ENCODE data around the gene DCLK1. TPM values are rescaled to one million over a fixed set of nuclear protein-coding genes. Genes with fewer than 3 reads are reported as not detected.

DCLK1 gene
- total and polyA plus RNA-seq, 4 donors = 0.04 to 0.56 (median 0.20) TPM

GRCh38 chr13:35824825-35825224 lies 306.4 kb downstream of the DCLK1 start:
- no peak for DNase-seq (ENCODE audit: low spot score)
- no peak overlapping the region for H3K9ac ChIP-seq (ENCODE audit: low read depth in 1 of 2, low read length in 2 of 2)
- WGBS = 79% methylated on average over 8 of the region's 8 CpGs
- peaks cover 0 to 3% (median 0%) of the 10 kb centered on the region in 4 donors for H3K27me3 ChIP-seq (ENCODE audit: control insufficient read depth in 4 of 4, insufficient read depth in 4 of 4, low read length in 3 of 4)
- no peaks in the 10 kb centered on the region for H3K9me3 ChIP-seq (ENCODE audit: control insufficient read depth in 4 of 4, low read length in 3 of 4)
- H3K27ac ChIP-seq (ENCODE audit: low read depth in 1 of 2, low read length in 2 of 2) = no peak overlapping the region
- H3K4me3 ChIP-seq (ENCODE audit: low read depth in 1 of 3, low read length in 3 of 3) = no peak overlapping the region
- H3K4me1 ChIP-seq (ENCODE audit: control insufficient read depth in 4 of 4, insufficient read depth in 4 of 4, low read length in 3 of 4) = no peaks in the 10 kb centered on the region
- TF ChIP-seq SP1 (IDR thresholded peaks at IDR 0.05) (no peak), RXRA (IDR thresholded peaks at IDR 0.05) (no peak), REST (IDR thresholded peaks at IDR 0.05) (no peak), RAD21 (IDR thresholded peaks at IDR 0.05) (no peak), ATF3 (IDR thresholded peaks at IDR 0.05) (no peak), NR2F2 (IDR thresholded peaks at IDR 0.05) (no peak), HNF4G (IDR thresholded peaks at IDR 0.05) (no peak), HNF4A (conservative IDR thresholded peaks at IDR 0.05) (no peak), MAX (IDR thresholded peaks at IDR 0.05) (no peak), YY1 (IDR thresholded peaks at IDR 0.05) (no peak), JUND (IDR thresholded peaks at IDR 0.05) (no peak), FOXA2 (IDR thresholded peaks at IDR 0.05) (no peak), TAF1 (conservative IDR thresholded peaks at IDR 0.05) (no peak), EGR1 (IDR thresholded peaks at IDR 0.05; ENCODE audit: low read depth in 2 of 2) (no peak)
- TF ChIP-seq, protein P1, sequence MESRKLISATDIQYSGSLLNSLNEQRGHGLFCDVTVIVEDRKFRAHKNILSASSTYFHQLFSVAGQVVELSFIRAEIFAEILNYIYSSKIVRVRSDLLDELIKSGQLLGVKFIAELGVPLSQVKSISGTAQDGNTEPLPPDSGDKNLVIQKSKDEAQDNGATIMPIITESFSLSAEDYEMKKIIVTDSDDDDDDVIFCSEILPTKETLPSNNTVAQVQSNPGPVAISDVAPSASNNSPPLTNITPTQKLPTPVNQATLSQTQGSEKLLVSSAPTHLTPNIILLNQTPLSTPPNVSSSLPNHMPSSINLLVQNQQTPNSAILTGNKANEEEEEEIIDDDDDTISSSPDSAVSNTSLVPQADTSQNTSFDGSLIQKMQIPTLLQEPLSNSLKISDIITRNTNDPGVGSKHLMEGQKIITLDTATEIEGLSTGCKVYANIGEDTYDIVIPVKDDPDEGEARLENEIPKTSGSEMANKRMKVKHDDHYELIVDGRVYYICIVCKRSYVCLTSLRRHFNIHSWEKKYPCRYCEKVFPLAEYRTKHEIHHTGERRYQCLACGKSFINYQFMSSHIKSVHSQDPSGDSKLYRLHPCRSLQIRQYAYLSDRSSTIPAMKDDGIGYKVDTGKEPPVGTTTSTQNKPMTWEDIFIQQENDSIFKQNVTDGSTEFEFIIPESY (IDR thresholded peaks at IDR 0.05) = no peak
- TF ChIP-seq, protein P2, sequence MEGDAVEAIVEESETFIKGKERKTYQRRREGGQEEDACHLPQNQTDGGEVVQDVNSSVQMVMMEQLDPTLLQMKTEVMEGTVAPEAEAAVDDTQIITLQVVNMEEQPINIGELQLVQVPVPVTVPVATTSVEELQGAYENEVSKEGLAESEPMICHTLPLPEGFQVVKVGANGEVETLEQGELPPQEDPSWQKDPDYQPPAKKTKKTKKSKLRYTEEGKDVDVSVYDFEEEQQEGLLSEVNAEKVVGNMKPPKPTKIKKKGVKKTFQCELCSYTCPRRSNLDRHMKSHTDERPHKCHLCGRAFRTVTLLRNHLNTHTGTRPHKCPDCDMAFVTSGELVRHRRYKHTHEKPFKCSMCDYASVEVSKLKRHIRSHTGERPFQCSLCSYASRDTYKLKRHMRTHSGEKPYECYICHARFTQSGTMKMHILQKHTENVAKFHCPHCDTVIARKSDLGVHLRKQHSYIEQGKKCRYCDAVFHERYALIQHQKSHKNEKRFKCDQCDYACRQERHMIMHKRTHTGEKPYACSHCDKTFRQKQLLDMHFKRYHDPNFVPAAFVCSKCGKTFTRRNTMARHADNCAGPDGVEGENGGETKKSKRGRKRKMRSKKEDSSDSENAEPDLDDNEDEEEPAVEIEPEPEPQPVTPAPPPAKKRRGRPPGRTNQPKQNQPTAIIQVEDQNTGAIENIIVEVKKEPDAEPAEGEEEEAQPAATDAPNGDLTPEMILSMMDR (IDR thresholded peaks at IDR 0.05; ENCODE audit: low read depth, low read length, missing input control) = no peak
- no peaks in the 10 kb centered on the region for H3K36me3 ChIP-seq (ENCODE audit: control insufficient read depth in 4 of 4, insufficient read depth in 3 of 4, low read depth in 1 of 4, low read length in 3 of 4)

GRCh38 chr13:35824395-35824794 lies 306.8 kb downstream of the DCLK1 start:
- 90% methylated on average over 12 of the region's 12 CpGs for WGBS
- Histone ChIP-seq H3K27ac (ENCODE audit: low read depth in 1 of 2, low read length in 2 of 2) (no peak overlapping the region), H3K4me3 (ENCODE audit: low read depth in 1 of 3, low read length in 3 of 3) (no peak overlapping the region), H3K27me3 (ENCODE audit: control insufficient read depth in 4 of 4, insufficient read depth in 4 of 4, low read length in 3 of 4) (peaks cover 0 to 3% (median 0%) of the 10 kb centered on the region in 4 donors), H3K9ac (ENCODE audit: low read depth in 1 of 2, low read length in 2 of 2) (no peak overlapping the region), H3K36me3 (ENCODE audit: control insufficient read depth in 4 of 4, insufficient read depth in 3 of 4, low read depth in 1 of 4, low read length in 3 of 4) (no peaks in the 10 kb centered on the region), H3K4me1 (ENCODE audit: control insufficient read depth in 4 of 4, insufficient read depth in 4 of 4, low read length in 3 of 4) (no peaks in the 10 kb centered on the region), H3K9me3 (ENCODE audit: control insufficient read depth in 4 of 4, low read length in 3 of 4) (no peaks in the 10 kb centered on the region)
- DNase-seq (ENCODE audit: low spot score) = no peak
- TF ChIP-seq YY1 (IDR thresholded peaks at IDR 0.05) = no peak
- TF ChIP-seq, protein P1 (IDR thresholded peaks at IDR 0.05) = no peak
- TF ChIP-seq HNF4A (conservative IDR thresholded peaks at IDR 0.05) = no peak
- TF ChIP-seq, protein P2 (IDR thresholded peaks at IDR 0.05; ENCODE audit: low read depth, low read length, missing input control) = no peak
- no peak for TF ChIP-seq REST (IDR thresholded peaks at IDR 0.05)
- no peak for TF ChIP-seq RXRA (IDR thresholded peaks at IDR 0.05)
- TF ChIP-seq TAF1 (conservative IDR thresholded peaks at IDR 0.05) = no peak
